ENCODE measurements around the gene PDE6A.

- no peak for TF ChIP-seq CTCF (IDR thresholded peaks at IDR 0.05)
- TF ChIP-seq POLR2AphosphoS5 (IDR thresholded peaks at IDR 0.05) = no peak
Measured at GRCh38 chr5:149982505-149982904, 37.9 kb upstream of the PDE6A start.
